NOMO-1 treated with DMSO at 0.1 percent for 48 hours (cell line): Measurements from ENCODE around the gene KANK4.
"Not testable (repeated sequence)": the region's sequence is repeated elsewhere in the genome, so short reads cannot be mapped to it uniquely, and the experiment has no call there.

Source experiments
- DNase-seq: peaks from one replicate; lab custom pipeline; 2025; ENCODE audit not compliant: unreplicated experiment; lab: John Stamatoyannopoulos, UW

KANK4 gene

DNA sequence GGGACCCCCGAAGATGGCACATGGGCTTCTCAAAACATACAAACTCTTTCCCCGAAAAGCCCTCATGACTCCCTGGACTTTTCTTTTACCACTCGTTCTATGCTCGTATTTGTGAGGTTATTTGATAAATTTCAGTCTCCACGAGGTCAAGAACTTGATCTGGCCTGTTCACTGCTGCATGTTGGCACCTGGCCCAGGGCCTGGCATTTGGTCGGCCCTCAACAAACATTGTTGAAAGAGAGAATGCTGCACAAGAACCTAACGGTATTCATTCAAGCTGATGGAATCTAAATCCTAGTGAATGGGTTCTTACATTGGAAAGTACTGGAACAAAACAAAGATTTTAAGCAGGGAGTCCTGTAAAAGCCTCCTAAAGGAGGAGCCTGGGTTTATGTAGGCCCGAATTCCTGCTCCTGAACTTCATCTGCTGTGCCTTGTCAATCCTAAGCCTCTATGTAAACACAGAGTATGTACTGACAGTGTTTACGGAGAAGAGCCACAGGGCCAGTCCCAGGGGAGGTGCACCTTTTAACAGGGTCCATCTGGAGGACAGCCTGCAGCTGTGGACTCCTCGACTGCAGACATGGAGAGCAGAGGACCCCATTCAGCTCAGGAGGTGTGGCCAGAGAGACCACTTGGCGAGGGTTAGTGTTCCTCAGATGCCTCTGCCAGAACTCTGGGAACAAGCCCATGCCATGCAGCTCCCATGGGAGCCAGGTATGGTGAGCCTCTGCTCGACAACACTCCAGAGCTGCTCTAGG lies 77.7 kb downstream of the KANK4 start:
- DNase-seq: no peak

DNA sequence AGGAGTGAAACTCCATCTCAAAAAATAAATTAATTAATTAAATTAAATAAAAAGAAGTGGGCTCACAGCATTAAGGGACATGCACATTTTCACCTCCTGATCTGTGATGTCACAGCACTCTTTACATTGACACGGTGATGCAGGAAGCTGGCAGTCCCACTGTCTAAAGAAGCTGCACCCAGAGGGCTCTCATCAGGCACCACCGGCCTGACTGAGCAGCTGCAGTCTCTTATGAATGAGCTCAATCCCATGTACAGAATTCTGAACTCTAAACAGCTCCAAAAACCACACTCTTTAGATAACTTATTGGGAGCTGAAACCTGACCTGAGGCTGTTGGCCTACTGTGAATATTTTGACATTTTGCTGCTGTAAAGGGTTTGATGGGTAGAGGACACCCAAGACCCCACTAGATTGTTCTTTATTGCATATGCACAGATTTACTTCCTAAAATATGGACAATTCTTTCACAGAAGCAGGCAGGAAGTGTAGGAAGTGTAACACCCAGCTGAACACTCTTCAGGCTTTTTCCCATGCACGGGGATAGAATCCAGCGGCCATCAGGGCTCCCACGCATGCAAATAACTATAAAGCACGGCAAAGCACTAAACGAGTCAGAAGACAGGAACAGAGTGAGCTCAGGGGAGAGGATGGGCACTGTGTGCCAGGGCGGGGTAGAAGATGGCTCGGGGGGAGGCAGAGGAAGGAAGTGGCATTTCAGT lies 78.4 kb downstream of the KANK4 start:
- DNase-seq: no peak

GRCh38 chr1:62239652-62240403 lies 79.4 kb downstream of the KANK4 start:
- not testable (repeated sequence) for DNase-seq

GRCh38 chr1:62238507-62238906 lies 80.7 kb downstream of the KANK4 start:
- DNase-seq: no peak

GRCh38 chr1:62237950-62238374 lies 81.3 kb downstream of the KANK4 start:
- no peak for DNase-seq

GRCh38 chr1:62237361-62237760 lies 81.9 kb downstream of the KANK4 start:
- DNase-seq: no peak

- DNase-seq: no peak
Measured at GRCh38 chr1:62235576-62235975, 83.7 kb downstream of the KANK4 start.

- DNase-seq: no peak
Measured at GRCh38 chr1:62234688-62235087, 84.5 kb downstream of the KANK4 start.

DNA sequence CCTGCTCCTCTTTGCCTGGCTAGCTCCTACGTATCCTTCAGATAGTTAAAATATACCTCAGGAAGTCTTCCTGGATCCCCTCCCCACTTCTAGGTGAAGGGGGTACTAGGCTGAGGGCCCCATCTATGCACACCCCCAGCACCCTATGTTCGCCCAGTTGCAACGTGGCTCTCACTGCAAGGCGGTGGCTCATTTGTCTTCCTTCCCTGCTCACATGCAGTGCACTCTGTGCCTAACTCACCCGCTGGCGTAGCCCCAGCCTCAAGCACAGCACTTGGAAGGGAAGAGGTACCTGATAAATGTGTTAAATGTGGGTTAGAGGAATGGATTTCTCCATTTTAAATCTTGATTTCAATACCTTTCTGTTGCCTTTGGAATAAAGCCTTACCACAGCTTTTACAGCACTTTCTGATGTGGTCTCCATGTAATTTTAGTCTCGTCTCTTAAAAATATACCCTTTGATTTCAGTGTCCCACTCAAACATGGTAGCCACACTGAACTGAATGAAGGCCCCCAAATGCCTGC lies 85.2 kb downstream of the KANK4 start:
- DNase-seq: no peak

GRCh38 chr1:62232871-62233278 lies 86.4 kb downstream of the KANK4 start:
- peak; percentile 55 for DNase-seq

- no peak for DNase-seq
Measured at GRCh38 chr1:62230718-62231117, 88.5 kb downstream of the KANK4 start.

DNA sequence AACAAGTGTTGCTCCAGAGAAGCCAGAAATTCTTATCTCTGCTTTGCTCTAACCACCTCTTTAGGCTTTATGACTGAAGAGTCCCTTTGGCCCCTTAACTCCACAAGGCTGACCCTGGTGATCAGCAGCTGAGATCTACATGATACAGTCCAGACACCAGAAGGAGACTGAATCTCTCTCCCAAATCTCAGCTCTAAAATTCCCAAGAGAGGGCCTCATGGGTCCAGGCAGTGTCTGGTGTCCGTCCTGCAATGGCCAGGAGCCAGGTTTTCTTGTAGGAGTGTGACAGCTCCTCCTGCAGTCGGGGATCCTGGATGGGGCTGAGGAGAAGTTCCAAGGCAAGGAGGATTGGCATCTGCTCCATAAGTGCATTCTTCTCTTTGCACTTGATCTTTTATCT lies 89.3 kb downstream of the KANK4 start:
- DNase-seq: no peak

- DNase-seq: no peak
Measured at GRCh38 chr1:62229468-62229867, 89.8 kb downstream of the KANK4 start.

DNA sequence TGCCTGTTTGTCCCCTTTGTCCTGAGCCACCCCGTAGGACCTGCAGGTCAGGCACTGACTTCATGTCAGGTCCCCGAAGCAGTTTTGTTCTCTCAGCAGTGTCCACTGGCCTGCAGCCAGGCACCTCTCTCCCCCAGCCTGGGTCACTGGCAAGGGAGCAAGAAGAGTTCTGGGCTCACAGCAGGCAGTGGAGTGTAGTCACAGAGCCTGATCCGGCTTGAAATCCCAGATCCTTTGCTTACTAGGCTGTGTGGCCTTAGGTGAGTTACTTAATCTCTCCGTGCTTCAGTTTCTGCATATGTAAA lies 90.4 kb downstream of the KANK4 start:
- DNase-seq: no peak

- DNase-seq: peak; percentile 22
Measured at GRCh38 chr1:62228136-62228882, 90.9 kb downstream of the KANK4 start.

GRCh38 chr1:62227496-62227895 lies 91.7 kb downstream of the KANK4 start:
- no peak for DNase-seq

DNA sequence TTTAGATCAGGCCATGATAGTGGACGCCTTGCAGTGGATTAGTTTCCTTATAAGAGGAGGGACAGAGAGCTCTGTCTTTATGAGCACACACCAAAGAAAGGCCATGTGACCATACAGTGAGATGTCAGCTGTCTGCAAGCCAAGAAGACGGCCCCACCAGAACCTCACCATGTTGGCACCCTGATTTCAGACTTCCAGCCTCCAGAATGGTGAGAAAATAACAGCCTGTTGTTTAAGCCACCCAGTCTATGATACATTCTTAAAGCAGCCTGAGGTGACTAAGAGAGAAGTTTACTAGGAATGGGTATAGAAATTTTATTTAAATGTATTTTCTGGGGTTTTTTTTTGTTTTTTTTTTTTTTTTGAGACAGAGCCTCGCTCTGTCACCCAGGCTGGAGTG lies 95.1 kb downstream of the KANK4 start:
- DNase-seq: no peak

DNA sequence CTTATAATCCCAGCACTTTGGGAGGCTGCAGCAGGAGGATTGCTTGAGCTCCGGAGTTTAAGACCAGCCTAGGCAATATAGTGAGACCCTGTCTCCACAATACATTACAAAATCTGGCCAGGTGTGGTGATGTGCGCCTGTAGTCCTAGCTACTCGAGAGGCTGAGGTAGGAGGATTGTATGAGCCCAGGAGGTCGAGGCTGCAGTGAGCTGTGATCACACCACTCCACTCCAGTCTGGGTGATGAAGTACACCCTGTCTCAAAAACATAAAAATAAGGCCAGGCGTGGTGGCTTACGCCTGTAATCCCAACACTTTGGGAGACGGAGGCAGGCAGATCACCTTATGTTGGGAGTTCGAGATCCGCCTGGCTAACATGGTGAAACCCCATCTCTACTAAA lies 96.9 kb downstream of the KANK4 start:
- DNase-seq: no peak

GRCh38 chr1:62221171-62221570 lies 98.1 kb downstream of the KANK4 start:
- no peak for DNase-seq

- not testable (repeated sequence) for DNase-seq
Measured at GRCh38 chr1:62220456-62220855, 98.8 kb downstream of the KANK4 start.

GRCh38 chr1:62218604-62219003 lies 100.6 kb downstream of the KANK4 start:
- peak; percentile 4 for DNase-seq
